DOHH2 (cell line): ENCODE measurements around the gene GALNT2.

ENCODE experiments used
- CTCF ChIP-seq: fragments of 200-600 bp; sonication (generic); IDR thresholded peaks from one replicate; pipeline ENCODE4 v1.5.1; 2014; ENCODE audit warnings: antibody characterized with exemption, mild to moderate bottlenecking, low read depth, low read length; ENCODE audit not compliant: poor library complexity, severe bottlenecking
- EZH2phosphoT487 ChIP-seq: fragments of 200-600 bp; sonication (generic); IDR thresholded peaks from 2 replicates; pipeline ENCODE4 v1.6.1; 2017; ENCODE audit warnings: borderline replicate concordance, mild to moderate bottlenecking, antibody characterized with exemption, low read length, moderate library complexity, mixed read lengths

- TF ChIP-seq CTCF = no peak
- no peak for TF ChIP-seq EZH2phosphoT487
Measured at GRCh38 chr1:230095938-230096337, 28.9 kb downstream of the GALNT2 start.
